CD4-positive, alpha-beta T cell treated with Interferon gamma for 1 hour (primary cell): ENCODE results near the gene LIN9.
"Not testable (repeated sequence)": the region's sequence is repeated elsewhere in the genome, so short reads cannot be mapped to it uniquely, and the experiment has no call there.

Experiments
- DNase-seq: peaks from one replicate; pipeline ENCODE4 v3.0.0-alpha.2; 2020

Gene LIN9

DNA sequence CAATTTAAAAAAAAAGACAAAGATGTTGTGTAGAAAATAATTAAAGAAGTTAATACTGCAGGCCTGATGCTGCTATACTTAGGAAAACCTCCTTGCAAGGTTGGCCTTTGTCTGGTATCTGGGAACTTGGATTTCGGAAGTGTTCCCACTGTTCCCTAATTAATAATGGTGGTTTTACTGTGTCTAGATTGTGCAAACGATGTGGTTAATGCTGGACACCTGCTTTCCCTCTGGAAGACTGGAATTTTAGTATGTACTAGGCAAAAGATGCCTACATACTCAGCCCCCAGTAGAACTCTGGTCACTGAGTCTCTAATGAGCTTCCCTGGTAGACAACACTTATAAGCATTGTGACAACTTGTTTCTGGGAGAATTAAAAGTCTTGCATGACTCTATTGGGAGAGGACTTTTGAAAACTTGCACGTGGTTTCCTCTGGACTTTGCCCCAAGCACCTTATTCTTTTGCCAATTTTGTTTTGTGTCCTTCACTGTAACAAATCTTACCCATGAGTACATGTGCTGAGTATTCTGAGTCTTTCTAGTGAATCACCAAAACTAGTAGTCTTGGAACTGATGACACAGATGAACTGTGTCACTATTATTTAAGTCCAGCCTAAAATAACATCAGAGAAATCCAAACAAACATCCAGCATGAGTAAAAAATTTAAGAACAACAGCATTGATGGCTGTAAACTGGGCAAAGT lies 40.4 kb downstream of the LIN9 start:
- no peak for DNase-seq

DNA sequence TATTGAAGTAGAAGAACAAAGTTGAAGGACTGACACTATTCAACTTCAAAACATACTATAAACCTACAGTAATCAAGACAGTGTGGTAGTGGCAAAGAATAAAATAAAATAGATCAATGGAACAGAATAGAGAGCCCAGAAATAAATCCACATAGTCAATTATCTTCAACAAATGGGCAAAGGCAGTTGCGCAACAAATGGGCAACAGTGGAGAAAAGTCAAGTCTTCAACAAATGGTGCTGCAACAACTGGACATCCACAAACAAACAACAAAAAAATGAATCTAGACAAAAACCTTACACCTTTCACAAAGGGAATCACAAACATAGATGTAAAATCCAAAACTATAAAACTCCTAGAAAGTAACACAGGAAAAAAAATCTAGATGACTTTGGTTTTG lies 47.1 kb downstream of the LIN9 start:
- no peak for DNase-seq

GRCh38 chr1:226255380-226255779 lies 53.6 kb downstream of the LIN9 start:
- no peak for DNase-seq

DNA sequence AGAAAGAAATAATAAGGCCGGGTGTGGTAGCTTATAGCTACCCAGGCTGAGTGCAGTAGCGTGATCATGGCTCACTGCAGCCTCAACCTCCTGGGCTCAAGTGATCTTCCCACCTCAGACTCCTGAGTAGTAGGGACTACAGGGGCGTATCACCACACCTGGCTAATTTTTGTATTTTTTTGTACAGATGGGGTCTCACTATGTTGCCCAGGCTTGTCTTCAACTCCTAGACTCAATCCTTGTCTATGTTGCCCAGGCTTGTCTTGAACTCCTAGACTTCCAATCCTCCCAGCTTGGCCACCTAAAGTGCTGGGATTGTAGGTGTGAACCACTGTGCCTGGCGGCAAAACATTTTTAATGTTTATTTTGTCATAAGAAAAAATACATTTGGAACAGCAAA lies 55.0 kb downstream of the LIN9 start:
- DNase-seq = no peak

DNA sequence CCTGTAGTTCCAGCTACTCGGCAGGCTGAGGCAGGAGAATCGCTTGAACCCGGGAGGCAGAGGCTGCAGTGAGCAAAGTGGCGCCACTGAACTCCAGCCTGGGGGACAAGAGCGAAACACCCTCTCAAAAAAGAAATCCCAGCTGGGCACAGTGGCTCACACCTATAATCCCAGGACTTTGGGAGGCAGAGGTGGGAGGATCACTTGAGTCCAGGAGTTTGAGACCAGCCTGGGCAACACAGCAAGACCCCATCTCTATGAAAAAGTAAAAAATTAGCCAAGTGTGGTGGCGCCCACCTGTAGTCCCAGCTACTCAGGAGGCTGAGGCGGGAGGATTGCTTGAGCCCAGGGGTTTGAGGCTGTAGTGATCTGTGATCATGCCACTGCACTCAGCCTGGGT lies 56.1 kb downstream of the LIN9 start:
- DNase-seq = not testable (repeated sequence)

DNA sequence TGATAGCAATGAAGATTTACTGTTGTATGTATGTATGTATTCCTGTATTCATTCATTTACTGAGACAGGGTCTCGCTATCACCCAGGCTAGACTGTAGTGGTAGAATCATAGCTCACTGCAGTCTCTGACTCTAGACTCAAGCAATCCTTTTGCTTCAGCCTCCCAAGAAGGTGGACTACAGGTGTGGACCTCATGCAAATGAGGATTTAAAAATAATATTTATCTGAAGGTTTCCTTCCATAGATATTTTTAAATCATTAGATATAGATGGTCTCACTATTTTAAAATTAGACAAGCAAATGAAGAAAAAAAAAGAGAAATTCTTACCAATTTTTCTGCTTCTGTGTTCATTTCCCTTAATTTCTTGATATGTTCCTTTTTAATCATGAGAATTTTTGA lies 58.5 kb downstream of the LIN9 start:
- no peak for DNase-seq

DNA sequence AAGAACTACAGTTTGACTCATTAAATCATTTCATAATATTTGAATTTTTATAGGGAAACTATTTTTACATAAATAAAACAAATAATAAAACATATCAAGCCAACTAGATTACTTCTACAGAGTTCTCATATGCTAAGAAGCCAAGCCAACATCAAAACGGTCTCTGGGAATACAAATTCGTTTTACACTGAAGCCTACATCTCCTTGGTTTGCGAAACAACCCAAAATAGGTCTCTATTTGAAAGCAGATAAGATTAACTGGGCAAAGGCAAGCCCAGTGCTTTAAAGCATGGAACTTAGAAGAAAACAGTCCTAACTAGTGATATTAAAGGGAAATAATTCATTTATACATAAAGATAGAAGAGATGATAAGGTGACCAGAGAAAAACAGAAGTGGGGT lies 60.2 kb downstream of the LIN9 start:
- no peak for DNase-seq

- DNase-seq = no peak
These were observed 60.9 kb downstream of the LIN9 start for GRCh38 chr1:226248091-226248490.

- no peak for DNase-seq
These were observed 69.5 kb downstream of the LIN9 start for GRCh38 chr1:226239421-226239820.

GRCh38 chr1:226236826-226237225 lies 72.1 kb downstream of the LIN9 start:
- DNase-seq = no peak

DNA sequence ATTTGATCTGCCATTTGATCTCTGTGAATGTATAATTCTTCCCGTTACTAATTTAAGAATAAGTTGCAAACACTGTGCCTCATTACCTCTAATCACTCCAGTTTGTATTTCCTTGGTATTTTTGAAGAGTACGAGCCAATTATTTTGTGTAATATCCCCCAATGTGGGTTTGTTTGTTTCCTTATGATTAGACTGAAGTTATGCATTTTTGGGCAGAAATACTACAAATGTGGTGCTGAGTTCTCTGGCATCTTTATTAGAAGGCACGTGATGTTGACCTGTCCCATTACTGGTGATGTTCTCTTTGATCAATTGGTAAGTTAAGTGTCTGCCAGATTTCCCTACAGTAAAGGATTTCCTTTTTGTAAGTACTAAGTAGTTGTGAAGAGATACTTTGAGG lies 75.2 kb downstream of the LIN9 start:
- no peak for DNase-seq

- no peak for DNase-seq
These were observed 75.7 kb downstream of the LIN9 start for GRCh38 chr1:226233293-226233692.

DNA sequence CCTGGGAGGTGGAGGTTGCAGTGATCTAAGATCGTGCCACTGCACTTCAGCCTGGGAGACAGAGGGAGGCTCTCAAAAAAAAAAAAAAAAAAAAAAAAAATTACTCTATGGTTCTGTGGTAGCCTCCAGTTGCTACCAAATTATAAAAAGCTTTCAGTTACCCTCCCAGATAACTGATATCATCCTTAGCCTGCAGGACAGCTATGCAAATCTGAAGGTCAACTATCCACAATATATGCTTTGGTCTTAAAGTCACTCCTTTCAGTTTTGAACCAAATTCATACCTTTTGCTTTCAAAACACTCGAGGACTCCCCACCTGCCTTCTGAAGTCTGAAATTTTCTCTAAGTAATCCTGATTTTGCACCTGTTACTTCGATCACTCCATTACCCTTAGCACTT lies 82.4 kb downstream of the LIN9 start:
- no peak for DNase-seq

DNA sequence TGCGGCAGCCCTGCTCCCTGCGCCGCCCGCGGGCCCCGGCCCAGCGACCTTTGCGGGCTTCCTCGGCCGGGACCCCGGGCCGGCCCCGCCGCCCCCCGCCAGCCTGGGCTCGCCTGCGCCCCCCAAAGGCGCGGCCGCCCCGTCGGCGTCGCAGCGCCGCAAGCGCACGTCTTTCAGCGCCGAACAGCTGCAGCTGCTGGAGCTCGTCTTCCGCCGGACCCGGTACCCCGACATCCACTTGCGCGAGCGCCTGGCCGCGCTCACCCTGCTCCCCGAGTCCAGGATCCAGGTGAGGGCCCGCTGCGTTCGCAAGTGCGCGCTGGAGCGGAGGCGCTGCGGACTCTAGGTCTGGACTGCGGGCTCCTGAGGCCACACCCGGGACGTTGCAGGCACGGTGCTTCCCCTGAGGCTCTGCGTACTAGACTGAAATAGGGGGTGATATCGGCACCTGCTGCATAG lies 85.1 kb downstream of the LIN9 start:
- DNase-seq = no peak

GRCh38 chr1:226223157-226223785 lies 85.7 kb downstream of the LIN9 start, which contains the start of gene MIXL1:
MIXL1 (plus strand) TSS chr1:226223664; CDS start chr1:226223682, 18 bp downstream.
- no peak for DNase-seq

DNA sequence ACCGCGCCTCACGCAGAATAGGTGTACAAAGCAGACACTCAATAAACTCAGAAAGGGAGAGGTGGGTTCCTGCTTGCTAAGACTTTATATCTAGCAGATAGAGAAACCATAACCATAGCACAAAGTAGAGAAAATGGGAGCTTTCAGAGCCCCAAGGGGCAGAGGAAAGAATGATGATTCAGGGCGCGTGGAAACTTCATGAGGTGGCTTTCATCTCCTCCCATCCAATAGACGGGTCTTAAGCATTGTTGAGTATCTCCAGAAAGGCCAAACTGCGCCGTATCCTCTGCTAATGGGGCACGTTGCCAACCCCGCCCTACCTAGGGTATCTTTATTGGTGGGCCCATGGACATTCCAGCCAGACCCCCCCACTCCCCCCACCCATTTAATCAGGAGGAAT lies 86.3 kb downstream of the LIN9 start:
- DNase-seq = no peak

DNA sequence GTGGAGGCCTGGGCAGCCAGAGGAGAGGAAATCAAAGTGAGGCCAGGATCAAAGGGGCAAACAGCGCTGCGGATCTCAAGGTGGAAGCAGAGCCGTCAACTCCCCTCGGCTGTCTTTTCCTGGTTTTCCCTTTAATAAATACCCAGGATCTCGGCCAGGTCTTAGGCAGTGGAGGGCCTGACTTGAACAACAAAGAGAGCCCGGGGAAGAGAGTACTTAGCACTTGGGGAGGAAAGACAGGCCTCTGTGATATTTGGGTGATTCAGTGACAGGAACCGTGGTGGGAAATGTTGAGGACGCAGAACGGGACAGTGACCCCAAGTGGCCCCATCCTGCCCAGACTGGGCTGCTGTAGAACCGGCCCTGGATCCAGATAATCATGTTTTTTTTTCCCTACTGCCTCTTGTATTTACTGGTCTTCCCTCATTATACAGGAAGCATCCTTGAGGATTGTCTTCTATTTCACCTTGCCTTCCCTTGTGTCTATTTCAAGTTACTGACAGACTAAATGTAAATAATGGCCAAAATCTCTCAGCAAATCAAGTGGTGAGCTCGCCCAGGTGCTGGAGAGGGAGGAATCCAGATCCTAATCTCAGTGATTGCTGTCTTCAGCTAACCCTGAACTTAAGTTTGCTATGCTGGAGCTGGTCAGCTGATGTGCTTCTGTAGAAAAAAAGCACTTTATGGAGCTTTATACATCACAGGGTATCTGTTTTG lies 88.3 kb downstream of the LIN9 start:
- DNase-seq = no peak

DNA sequence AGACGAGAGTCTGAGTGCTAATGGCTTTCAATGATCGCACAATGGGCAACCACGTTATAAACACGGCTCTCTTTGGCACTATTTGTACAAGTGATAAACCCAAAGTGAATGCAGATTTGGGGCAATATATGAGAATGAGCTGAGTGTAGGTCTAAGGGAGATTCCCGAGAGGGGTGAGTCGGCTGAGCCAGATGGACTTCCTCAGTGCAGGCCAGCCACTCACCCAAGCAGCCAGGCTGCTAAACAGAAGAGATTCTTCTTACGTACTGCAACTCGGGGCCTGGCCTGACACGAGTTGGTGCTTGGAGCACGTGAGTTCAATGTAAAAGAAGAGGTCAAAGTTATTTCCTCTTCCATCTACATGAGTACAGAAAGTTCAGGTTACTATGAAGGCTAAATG lies 91.7 kb downstream of the LIN9 start:
- DNase-seq = no peak

DNA sequence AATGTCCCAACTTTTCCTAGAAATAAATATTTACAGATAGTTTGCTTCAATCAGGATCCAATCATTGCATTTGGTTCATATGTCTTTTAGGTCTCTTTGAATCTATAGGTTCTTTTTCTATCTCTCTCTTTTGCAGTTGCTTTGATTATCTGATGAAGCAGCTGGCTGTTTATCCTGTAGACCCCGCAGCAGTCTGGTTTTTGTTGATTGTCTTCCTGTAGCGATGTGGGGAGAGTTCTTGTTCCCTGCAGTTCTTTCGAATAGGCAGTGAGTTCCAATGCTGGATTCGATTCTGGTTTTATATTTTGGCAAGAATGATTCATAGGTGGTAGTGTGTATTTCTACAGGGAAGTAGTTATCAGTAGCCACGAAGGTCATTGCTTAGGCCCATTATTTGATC lies 92.9 kb downstream of the LIN9 start:
- no peak for DNase-seq

- no peak for DNase-seq
These were observed 93.7 kb downstream of the LIN9 start for GRCh38 chr1:226215239-226215638.

- DNase-seq = no peak
These were observed 96.4 kb downstream of the LIN9 start for GRCh38 chr1:226212545-226212944.

DNA sequence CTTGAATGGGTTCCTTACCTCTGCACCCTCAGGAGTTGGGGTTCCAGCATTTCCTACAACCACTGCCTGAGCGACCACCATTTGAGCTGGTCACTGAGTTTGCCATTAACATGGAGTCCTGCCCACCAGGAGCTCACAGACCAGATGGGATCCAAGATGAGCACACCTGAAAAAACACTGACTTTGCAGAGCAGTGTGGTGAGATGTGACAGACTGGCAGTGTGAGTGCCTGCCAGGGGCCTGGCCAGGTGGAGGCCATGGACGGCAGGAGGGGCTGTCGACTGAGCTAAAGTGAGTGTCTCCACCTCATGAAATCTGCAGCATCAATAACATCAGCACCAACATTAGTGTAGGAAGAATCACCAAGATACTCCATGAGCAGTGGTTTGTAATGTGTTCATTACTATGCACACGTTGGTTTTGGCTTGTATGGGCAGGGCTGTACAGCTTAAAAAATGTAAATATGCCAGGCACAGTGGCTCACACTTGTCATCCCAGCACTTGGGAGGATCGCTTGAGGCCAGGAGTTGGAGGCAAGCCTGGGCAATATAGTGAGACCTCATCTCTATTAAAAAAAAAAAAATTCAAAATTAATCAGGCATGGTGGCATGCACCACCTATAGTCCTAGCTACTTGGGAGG lies 97.7 kb downstream of the LIN9 start:
- no peak for DNase-seq

DNA sequence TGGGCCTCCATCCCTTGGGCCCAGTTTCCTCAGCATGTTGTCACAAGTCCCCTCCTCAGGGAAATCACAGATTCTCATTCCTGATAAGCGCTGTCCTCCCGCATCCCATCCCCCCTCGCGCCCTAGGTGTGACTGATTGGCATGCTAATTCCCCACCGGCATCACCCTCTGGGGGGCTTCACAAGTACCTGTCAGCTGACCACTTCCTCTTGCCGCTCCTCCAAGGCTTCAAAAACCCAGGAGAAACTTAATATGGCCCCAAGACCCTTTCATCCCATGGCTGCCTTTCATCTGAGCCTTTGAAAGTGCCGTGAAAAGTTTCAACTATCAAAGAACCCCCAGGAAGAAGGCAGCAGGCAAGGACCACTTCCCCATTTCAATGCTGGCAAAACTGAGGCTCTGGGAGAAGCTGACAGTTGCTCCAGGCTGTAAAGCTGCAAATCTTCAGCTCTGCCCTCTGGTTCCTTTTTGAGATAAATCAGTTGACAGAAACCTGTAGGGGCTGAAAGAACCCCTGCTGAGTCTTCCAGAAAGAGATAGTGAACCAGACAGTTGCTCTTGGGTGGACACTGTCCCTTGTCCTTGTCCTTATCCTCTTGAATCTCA lies 98.3 kb downstream of the LIN9 start:
- DNase-seq = no peak
